Right kidney (tissue), 9 donors: ENCODE results near the gene RPF1.
"Not testable (repeated sequence)": the region's sequence is repeated elsewhere in the genome, so short reads cannot be mapped to it uniquely, and the experiment has no call there.

Experiments used
- DNase-seq: peaks from one replicate; pipeline ENCODE4 v3.0.0-alpha.2; 2016
- long read RNA-seq, 8 donors: transcript quantifications; one replicate each; lab custom pipeline, GENCODE V29; 2026

The RPF1 gene
- long read RNA-seq, donor 1, transcript RPF1-201 (9 exons, 1,385 nt): major isoform, 30 of 725 reads
- long read RNA-seq, donor 1, partial matches to known transcripts: 666 of 725 reads
- long read RNA-seq, donor 1, other reads (novel, unspliced or antisense): 29 of 725 reads
- long read RNA-seq, donor 2, transcript RPF1-201 (9 exons, 1,385 nt): major isoform, 16 of 38 reads
- long read RNA-seq, donor 2, partial matches to known transcripts: 22 of 38 reads
- long read RNA-seq, donor 2, other reads (novel, unspliced or antisense): 0 of 38 reads
- long read RNA-seq, donor 3, transcript RPF1-201 (9 exons, 1,385 nt): major isoform, 7 of 317 reads
- long read RNA-seq, donor 3, partial matches to known transcripts: 47 of 317 reads
- long read RNA-seq, donor 3, other reads (novel, unspliced or antisense): 263 of 317 reads
- long read RNA-seq, donor 4, transcript RPF1-201 (9 exons, 1,385 nt): major isoform, 7 of 516 reads
- long read RNA-seq, donor 4, partial matches to known transcripts: 496 of 516 reads
- long read RNA-seq, donor 4, other reads (novel, unspliced or antisense): 13 of 516 reads
- long read RNA-seq, donor 5, transcript RPF1-201 (9 exons, 1,385 nt): major isoform, 10 of 785 reads
- long read RNA-seq, donor 5, partial matches to known transcripts: 106 of 785 reads
- long read RNA-seq, donor 5, other reads (novel, unspliced or antisense): 669 of 785 reads
- long read RNA-seq, donor 6, transcript RPF1-201 (9 exons, 1,385 nt): major isoform, 19 of 32 reads
- long read RNA-seq, donor 6, partial matches to known transcripts: 12 of 32 reads
- long read RNA-seq, donor 6, other reads (novel, unspliced or antisense): 0 of 32 reads
- long read RNA-seq, donor 7, transcript RPF1-201 (9 exons, 1,385 nt): major isoform, 16 of 49 reads
- long read RNA-seq, donor 7, transcript RPF1-202 (3 exons, 724 nt): minor isoform, 5 of 49 reads
- long read RNA-seq, donor 7, partial matches to known transcripts: 28 of 49 reads
- long read RNA-seq, donor 7, other reads (novel, unspliced or antisense): 0 of 49 reads
- long read RNA-seq, donor 8, transcript RPF1-201 (9 exons, 1,385 nt): major isoform, 12 of 561 reads
- long read RNA-seq, donor 8, partial matches to known transcripts: 517 of 561 reads
- long read RNA-seq, donor 8, other reads (novel, unspliced or antisense): 31 of 561 reads

- peak; percentile 95 for DNase-seq
These were observed at the start of gene RPF1 for GRCh38 chr1:84478876-84479868. RPF1 (plus strand) TSS chr1:84479266; CDS start chr1:84479282, 16 bp downstream.

- no peak for DNase-seq
These were observed 48.5 kb upstream of the RPF1 start for GRCh38 chr1:84430546-84430945.

- DNase-seq: peak; percentile 32
These were observed 45.6 kb upstream of the RPF1 start for GRCh38 chr1:84433258-84434080.

- DNase-seq: no peak
These were observed 44.8 kb upstream of the RPF1 start for GRCh38 chr1:84434081-84434769.

GRCh38 chr1:84434801-84435549 is 44.1 kb upstream of the RPF1 start:
- DNase-seq: no peak

GRCh38 chr1:84436876-84437655 is 42.0 kb upstream of the RPF1 start:
- no peak for DNase-seq

GRCh38 chr1:84442256-84442655 is 36.8 kb upstream of the RPF1 start:
- DNase-seq: no peak

- DNase-seq: not testable (repeated sequence)
These were observed 36.1 kb upstream of the RPF1 start for GRCh38 chr1:84442747-84443646.

- DNase-seq: not testable (repeated sequence)
These were observed 30.4 kb upstream of the RPF1 start for GRCh38 chr1:84448704-84449103.

- no peak for DNase-seq
These were observed 28.2 kb upstream of the RPF1 start for GRCh38 chr1:84450910-84451309.

GRCh38 chr1:84452436-84452835 is 26.6 kb upstream of the RPF1 start:
- DNase-seq: no peak

GRCh38 chr1:84462118-84462517 is 16.9 kb upstream of the RPF1 start:
- DNase-seq: no peak

- no peak for DNase-seq
These were observed 11.8 kb upstream of the RPF1 start for GRCh38 chr1:84467298-84467697.

- no peak for DNase-seq
These were observed 2.8 kb upstream of the RPF1 start for GRCh38 chr1:84476225-84476624.

- no peak for DNase-seq
These were observed 932 bp downstream of the RPF1 start for GRCh38 chr1:84479998-84480397.

GRCh38 chr1:84480650-84481049 is 1.6 kb downstream of the RPF1 start:
- no peak for DNase-seq

- no peak for DNase-seq
These were observed 2.3 kb downstream of the RPF1 start for GRCh38 chr1:84481317-84481716.
